Loucy (cell line): ENCODE measurements around the gene SLC43A3.

Experiments
- CTCF ChIP-seq: fragments of 200-600 bp; sonication (generic); conservative IDR thresholded peaks from 2 replicates; pipeline ENCODE4 v1.5.1; 2014; ENCODE audit warnings: mild to moderate bottlenecking, antibody characterized with exemption, low read length
- EZH2phosphoT487 ChIP-seq: fragments of 200-600 bp; IDR thresholded peaks from 2 replicates; pipeline ENCODE4 v1.6.1; 2018; ENCODE audit warnings: antibody characterized with exemption, mild to moderate bottlenecking, moderate library complexity, borderline replicate concordance

- TF ChIP-seq CTCF (no peak), EZH2phosphoT487 (no peak)
Observed at GRCh38 chr11:57359396-57359795, 67.5 kb downstream of the SLC43A3 start.
